Left forelimb (tissue), 1 donor: Measurements from ENCODE around the gene LRRC41.
"Not testable (repeated sequence)": the region's sequence is repeated elsewhere in the genome, so short reads cannot be mapped to it uniquely, and the experiment has no call there.

ENCODE experiments used
- DNase-seq: peaks from one replicate; pipeline ENCODE4 v3.0.0-alpha.2; 2018; ENCODE audit warnings: low spot score

LRRC41 gene, protein sequence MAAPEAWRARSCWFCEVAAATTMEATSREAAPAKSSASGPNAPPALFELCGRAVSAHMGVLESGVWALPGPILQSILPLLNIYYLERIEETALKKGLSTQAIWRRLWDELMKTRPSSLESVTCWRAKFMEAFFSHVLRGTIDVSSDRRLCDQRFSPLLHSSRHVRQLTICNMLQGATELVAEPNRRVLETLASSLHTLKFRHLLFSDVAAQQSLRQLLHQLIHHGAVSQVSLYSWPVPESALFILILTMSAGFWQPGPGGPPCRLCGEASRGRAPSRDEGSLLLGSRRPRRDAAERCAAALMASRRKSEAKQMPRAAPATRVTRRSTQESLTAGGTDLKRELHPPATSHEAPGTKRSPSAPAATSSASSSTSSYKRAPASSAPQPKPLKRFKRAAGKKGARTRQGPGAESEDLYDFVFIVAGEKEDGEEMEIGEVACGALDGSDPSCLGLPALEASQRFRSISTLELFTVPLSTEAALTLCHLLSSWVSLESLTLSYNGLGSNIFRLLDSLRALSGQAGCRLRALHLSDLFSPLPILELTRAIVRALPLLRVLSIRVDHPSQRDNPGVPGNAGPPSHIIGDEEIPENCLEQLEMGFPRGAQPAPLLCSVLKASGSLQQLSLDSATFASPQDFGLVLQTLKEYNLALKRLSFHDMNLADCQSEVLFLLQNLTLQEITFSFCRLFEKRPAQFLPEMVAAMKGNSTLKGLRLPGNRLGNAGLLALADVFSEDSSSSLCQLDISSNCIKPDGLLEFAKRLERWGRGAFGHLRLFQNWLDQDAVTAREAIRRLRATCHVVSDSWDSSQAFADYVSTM

DNA sequence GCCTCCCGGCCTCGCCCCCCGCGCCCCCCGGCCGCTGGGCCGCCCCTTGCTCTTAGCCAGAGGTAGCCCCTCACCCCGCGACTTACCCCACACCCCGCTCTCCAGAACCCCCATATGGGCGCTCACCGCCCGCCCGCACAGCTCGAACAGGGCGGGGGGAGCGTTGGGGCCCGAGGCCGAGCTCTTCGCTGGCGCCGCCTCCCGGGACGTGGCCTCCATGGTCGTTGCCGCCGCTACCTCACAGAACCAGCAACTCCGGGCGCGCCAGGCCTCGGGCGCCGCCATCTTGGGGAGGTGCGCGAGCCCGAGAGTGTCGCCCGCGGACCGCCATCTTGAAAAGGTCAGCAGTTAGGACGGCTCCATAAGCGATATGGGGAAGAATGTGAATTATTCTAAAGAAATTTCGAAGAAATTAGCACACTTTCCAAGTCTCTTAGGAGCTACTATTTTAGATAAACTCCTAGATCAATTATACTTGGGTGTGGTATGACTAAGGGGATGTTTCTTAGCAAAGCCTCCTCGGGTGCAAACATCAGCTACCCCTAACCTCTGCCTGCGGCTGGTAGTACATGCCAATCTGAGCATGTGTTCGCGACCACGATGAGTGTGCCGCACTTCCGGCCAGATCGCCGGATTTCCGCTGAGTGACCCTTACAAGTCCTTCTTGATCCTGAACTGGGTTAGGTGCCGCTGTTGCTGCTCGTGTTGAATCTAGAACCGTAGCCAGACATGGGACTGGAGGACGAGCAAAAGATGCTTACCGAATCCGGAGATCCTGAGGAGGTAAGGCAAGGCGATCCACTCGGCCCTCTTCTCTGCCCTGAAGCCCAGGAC is at the start of gene LRRC41, which contains the start of gene UQCRH:
Gene LRRC41, minus strand, starts transcription at position 579 of the 834 bp plus-strand sequence. Its CDS starts 294 bp downstream, at position 285.
Gene UQCRH, plus strand, starts transcription at position 661 of the 834 bp plus-strand sequence. Its CDS starts 69 bp downstream, at position 730.
- peak; percentile 94 for DNase-seq

DNA sequence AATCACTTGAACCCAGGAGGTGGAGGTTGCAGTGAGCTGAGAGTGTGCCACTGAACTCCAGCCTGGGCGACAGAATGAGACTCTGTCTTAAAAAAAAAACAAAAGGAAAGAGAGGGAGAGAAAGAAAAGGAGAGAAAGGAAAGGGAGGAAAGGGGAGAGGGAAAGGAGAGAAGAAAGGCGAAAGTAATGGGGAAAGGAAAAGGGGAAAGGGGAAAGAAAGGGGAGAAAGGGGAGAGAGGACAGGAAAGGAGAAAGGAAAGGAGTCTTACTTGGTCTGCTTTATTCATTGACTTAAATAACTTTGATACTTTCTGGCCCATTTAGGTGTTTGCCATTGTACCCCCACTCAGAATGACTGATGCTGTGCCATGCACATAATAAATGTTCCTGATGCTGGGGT is 48.9 kb upstream of the LRRC41 start:
- no peak for DNase-seq

DNA sequence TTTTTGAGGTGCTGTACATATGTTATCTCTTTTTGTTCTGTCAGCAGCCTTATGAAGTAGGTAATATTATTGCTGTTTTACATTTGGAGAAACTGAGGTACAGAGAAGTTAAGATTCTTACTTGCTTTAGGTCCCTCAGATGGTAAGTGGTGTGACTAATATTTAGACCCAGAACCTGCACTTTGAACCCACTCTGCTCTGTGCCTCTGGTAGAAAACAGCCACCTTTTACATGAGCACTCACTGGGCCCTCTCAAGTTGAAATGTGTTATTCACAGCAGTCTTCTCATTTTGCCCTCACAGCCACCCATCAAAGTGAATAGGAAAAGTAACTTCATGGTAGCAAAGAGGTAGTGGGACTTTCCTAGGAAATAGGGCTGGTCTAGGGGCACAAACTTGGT is 41.9 kb upstream of the LRRC41 start:
- no peak for DNase-seq

DNA sequence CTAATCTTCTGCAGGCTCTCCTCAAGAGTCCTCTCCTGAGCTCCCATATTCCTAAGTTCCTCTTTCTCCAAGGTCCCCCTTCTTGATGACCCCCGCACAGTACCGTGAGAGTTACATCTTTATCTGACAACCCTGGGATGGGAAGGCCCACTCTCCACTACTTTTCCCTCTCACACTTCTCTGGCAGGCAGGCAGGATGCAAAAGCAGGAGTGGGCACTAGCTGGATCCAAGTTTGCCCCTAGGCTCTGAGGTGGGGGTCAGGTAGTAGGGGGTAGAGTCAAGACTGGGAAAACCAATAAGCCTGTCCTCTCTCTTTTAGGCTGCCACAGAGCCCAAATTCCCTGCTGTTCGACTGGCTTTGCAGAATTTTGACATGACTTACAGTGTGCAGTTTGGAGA is 41.1 kb upstream of the LRRC41 start:
- DNase-seq = no peak

DNA sequence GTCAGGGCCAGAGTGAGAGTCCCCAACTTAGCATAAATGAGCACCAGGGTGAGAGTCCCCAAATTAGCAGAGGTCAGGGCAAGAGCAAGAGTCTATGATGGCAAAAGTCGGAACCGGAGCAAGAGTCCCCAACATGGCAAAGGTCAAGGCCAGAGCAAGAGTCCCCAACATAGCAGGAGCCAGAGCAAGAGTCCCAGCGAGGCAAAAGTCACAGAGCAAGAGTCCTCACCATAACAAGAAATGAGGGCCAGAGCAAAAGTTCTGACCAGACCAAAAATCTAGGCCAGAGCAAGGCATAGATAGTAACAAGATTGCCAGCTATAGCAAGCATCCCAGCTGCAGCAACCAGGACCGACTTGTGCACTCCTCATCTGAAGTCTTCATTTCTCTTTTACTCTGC is 40.3 kb upstream of the LRRC41 start:
- no peak for DNase-seq

DNA sequence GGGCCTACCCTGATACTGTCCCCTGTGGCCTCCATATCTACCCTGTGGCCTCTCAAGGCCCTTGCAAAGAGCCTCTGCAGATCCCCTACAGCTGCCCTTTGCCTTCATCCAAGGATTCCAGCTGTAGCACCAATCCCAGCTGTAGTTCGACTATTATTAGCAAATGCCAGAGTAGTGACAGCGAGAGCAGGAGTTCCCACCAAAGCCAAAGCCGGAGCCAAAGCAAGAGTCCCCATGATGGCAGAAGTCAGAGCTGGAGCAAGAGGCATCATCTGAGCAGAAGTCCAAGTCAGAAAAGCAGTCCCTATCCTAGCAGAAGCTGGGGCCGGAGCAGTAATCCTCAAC is 39.9 kb upstream of the LRRC41 start:
- no peak for DNase-seq

DNA sequence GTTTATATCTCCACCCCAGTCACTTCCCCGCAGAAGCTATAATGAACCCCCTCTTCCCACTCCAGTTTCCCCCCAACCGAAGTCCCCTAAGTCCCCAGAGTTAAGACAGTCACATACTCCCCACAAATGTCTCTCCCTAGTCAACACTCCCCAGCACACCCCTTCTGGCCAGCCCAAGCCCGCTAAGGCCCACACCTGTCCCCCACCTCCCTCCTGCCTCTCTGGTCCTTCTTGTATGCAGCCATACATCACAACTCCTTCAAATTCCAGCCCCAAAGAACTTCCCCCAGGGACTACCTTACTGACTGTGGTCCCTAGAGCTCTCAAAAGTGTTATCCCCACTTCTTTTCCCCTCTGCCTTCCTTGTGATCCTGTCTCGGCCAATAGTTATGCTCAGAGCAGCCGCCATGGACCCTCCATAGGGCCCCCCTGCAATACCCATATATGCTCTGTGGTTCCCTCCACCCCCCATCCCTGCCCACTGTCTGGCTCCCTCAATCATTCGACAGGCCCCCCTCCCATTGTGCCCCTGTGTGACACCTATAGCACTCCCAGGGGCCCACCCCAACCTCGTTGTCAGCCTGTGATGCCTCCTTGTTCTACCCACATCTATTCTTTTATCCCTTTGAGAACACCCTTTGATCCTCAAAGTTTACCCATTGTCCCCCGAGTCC is 39.4 kb upstream of the LRRC41 start:
- no peak for DNase-seq

DNA sequence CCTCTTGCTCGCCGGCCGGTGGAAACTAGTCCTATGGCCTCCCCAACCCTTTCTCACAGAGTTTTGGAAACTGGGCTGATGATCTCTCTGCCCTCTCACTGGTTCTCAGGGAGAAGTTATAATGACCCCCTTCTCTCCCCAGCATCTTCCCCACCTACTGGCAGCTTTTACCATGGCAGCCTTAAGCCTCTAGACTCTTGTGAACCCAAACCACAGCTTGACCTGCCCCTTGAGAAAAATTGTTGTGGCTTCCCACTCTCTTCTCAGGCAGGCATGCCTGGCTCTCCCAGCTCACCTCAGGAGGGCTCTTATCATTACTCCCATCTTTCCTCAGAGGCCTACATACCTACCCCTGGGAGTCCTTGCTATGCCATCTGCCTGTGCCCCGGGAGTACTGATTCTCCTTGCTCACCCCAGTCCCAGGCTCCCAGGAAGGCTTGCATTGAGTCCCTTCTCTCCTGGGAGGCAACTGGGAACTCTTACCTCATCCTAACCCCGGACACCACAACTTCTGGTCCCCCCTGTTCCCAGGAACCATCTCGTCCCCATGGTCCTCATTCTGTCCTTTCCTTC is 38.8 kb upstream of the LRRC41 start:
- no peak for DNase-seq

DNA sequence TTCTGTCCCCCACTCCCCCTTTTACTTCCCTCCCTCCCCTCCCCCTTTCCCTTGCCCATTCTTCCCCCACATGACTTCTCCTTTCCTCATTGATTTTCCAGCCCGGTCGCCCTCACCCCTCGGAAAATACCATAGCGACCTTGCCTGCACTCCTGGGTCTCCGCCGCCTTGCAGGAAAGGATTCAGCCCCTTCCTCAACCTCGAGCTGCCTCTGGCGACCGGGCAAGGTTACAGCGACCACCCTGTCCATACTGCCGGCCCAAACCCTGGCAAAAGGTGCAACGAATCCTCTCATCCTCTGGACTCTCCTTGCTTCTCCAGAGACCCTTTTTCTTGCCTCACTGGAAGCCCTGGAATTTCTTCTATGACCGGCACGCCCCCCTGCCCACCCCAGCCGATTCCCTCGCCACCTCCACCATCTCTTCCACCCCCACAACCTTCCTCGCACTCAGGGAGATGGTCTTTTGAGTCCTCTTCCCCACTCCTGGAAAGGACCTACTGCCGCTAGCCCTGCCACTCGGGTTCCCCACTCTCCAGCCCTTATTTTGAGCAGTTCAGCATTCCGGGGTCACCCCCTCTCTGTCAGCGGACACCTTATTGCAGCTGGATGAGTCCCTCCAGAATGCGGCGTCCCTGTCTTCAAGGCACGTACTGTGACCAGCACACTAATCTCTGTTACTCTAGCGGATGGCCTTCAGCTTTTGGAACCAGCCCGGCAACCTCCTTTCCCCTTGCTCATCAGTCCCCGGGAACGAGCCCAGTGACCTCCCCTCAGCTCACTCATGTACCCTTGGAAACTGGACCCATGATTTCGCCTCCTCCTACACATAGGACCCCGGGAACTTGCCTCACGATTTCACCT is 38.0 kb upstream of the LRRC41 start:
- DNase-seq = no peak

DNA sequence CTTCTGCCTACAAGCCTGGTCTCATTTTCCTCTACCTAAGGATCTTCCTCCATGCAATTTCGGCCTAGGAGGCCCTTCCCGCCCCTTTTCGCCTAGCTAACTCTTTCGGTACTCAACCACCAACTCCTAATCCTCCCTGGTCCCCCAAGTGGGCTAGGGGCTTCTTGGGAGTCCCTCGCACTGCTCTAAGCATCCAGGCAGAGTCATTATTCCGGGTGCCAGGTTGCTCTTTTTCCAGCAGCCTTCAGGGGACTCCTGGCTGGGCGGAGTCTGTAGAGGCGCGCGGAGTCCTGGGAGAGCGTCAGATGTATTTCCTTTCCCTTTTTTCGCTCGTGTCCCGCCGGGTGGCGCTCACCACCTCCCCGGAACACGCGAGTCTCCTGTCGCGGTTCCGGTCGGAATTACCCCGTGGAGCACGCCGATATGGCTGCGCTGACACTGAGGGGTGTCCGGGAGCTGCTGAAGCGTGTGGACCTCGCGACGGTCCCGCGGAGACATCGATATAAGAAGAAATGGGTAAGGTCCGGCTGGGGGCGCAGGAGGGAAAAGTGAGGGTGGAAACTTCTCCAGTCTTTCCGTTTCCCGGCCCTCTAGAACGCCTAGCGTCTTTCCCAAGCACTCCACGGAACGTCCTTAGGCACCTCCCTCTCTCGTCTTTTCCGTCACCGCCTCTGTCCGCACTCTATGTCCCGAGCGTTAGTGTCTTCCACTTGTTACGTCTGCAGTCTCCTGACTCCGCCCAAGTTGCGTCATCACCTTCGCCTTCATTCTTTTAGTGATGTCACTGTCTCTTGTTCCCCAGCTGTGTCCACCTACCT is 37.2 kb upstream of the LRRC41 start, which contains the start of gene NSUN4:
Gene NSUN4, plus strand, starts transcription at position 404 of the 818 bp plus-strand sequence. Its CDS starts 20 bp downstream, at position 424.
- DNase-seq = peak; percentile 93

DNA sequence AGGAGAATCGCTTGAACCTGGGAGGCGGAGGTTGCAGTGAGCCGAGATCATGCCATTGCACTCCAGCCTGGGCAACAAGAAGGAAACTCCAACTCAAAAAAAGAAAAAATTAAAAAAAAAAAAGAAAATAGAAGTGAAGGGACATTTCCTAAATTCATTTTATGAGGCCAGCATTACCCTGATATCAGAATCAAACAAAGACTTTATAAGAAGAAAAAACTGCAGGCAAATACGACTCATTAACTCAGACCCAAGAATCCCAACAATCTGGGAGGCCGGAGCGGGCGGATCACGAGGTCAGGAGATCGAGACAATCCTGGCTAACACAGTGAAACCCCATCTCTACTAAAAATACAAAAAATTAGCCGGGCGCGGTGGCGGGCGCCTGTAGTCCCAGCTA is 34.0 kb upstream of the LRRC41 start:
- not testable (repeated sequence) for DNase-seq

DNA sequence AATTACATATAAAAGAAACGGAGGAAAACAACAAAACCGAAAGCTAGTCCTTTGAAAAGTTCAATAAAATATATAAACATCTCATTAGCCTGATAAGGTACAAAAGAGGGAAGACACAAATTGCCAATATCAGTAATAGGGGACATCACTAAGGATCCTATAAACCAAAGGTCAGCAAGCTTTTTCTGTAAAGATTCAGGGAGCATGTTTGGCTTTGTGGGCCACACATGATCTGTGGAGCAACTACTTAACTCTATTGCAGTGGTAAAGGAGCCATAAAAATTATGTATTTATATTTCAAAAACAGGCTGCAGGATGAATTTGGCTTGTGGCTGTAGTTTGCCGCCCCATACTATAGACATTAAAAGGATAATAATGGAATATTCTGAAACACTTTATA is 31.7 kb upstream of the LRRC41 start:
- no peak for DNase-seq

DNA sequence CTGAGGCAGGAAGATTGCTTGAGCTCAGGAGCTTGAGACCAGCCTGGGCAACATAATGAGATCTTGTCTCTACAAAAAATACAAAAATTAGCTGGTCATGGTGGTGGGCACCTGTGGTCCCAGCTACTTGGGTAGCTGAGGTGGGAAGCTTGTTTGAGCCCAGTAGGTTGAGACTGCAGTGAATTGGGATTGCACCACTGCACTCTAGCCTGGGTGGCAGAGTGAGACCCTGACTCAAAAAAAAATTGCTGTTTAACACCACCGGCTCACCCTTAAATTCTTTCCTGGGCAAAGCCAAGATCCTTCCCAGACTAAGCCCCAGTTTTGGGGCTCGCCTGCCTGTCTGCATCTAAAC is 30.6 kb upstream of the LRRC41 start:
- no peak for DNase-seq

DNA sequence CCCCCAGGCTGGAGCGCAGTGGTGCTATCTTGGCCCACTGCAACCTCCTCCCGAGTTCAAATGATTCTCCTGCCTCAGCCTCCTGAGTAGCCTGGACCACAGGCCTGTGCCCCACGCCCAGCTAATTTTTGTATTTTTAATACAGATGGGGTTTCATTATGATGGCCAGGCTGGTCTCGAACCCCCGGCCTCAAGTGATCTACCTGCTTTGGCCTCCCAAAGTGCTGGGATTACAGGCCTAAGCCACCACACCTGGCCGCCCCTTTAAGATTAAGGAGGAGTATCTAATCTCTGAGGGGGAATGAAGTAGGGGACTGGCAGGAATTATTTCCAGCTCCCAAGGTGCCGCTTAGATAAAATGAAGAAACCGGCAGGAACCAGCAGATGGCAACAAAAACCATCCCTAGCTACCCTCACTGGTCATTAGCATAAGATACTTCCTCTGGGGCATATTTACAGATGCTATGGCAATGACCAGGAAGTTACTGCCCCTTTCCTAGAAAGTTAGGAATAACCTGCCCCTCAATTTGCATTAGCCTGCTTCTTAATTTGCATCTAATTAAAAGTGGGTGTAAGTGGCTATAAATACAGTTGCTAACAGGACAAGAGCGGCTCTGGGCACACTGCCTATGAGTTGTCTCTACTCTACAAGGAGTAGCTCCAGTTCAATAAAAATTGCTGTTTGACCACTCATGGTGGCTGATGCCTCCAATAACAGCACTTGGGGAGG is 30.0 kb upstream of the LRRC41 start:
- DNase-seq = no peak

DNA sequence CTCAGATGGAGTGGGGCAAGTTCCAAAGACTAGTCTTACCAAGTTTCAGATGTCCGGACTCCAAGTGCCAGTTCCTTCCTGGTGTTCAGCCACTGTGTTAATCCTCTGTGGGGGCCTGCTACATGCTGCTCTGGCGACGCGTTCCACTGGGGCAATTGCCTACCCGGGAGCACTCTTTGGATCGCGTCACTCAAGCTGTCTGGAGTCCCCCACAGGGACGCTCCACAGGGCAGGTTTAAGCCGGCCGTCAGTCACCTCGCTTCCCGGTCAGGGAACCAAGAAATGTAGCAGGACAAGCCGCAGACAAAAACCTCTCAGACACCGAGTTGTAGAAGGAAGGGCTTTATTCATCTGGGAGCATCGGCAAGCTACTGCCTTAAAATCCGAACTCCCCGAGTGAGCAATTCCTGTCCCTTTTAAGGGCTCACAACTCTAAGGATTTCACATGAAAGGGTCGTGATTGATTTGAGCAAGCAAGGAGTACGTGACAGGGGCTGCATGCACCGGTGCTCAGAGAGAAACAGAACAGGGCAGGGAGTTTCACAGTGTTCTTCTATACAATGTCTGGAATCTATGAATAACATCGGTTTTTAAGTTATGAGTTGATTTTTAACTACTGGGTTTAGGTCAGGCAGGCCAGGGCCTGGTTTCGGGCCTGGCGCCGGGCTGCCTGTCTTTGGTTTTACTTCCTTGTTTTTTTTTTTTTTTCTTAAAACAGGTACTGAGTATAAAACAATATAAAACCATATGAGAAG is 28.5 kb upstream of the LRRC41 start:
- not testable (repeated sequence) for DNase-seq

DNA sequence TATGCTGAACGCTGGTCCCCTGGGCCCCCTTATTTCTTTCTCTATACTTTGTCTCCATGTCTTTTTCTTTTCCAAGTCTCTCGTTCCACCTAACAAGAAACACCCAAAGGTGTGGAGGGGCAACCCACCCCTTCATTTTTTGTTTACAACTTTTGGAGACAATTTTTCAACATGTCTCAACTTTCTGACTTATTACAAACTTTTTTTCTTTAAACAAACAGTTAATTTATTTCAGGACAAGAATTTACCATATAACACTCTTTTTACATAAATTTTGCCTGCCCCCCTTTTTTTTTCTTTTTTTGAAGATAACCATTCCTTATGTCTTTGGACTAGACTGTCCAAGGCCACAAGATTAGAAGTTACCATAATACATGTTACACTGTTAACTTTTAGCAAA is 27.0 kb upstream of the LRRC41 start:
- DNase-seq = not testable (repeated sequence)

DNA sequence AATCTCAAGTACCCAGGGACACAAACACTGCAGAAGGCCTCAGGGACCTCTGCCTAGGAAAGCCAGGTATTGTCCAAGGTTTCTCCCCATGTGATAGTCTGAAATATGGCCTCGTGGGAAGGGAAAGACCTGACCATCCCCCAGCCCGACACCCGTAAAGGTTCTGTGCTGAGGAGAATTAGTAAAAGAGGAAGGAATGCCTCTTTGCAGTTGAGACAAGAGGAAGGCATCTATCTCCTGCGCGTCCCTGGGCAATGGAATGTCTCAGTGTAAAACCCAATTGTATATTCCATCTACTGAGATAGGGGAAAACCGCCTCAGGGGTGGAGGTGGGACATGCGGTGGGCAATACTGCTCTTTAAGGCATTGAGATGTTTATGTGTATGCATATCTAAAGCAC is 26.4 kb upstream of the LRRC41 start:
- not testable (repeated sequence) for DNase-seq

DNA sequence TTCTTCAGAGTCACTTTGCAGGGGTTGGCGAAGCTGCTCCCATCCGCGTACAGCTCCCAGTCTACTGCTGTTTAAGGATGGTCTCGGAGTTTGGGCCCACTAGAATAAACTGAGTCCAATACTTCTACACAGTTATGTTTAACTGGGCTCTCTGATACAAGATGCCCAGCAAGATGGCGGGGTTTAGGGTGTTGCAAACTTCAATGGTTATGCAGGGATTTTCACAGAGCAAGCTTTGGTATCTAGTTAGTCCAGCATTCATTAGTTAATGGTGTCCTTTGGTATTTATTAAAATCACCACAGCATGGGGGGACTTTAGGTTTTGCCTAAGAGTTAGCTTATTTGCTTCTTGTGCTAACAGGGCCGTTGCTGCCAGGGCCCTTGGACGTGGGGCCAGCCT is 24.8 kb upstream of the LRRC41 start:
- not testable (repeated sequence) for DNase-seq
